ENCODE results near the gene PICALM. TPM values are rescaled to one million over a fixed set of nuclear protein-coding genes. Genes with fewer than 3 reads are reported as not detected.
"Not testable (repeated sequence)": the region's sequence is repeated elsewhere in the genome, so short reads cannot be mapped to it uniquely, and the experiment has no call there.

PICALM gene
- total and polyA plus RNA-seq, 9 donors: 103 to 274 (median 206) TPM

- Histone ChIP-seq H3K4me1 (ENCODE audit: insufficient read depth) (peaks cover 15% of the 10 kb centered on the region), H3K27me3 (no peaks in the 10 kb centered on the region), H3K9me3 (no peaks in the 10 kb centered on the region), H3K4me3 (no peak overlapping the region), H3K27ac (peak overlapping the region in 1 of 2 donors; percentile 31), H3K36me3 (no peaks in the 10 kb centered on the region)
- DNase-seq: no peak
- WGBS, 3 donors: 55 to 71% (median 61%) methylated on average over 3 of the region's 3 CpGs
- TF ChIP-seq EP300 (IDR thresholded peaks at IDR 0.05): no peak
- TF ChIP-seq CTCF (IDR thresholded peaks at IDR 0.05): no peak
- TF ChIP-seq POLR2A (IDR thresholded peaks at IDR 0.05): no peak
- intact Hi-C loops (cut with DNase I): no loop called here
Observed at GRCh38 chr11:85960678-85961077, 108.2 kb downstream of the PICALM start.

GRCh38 chr11:85955531-85955930 is 113.4 kb downstream of the PICALM start:
- H3K27me3 ChIP-seq: no peaks in the 10 kb centered on the region
- no peaks in the 10 kb centered on the region for H3K9me3 ChIP-seq
- intact Hi-C loops (cut with DNase I): no loop called here
- peaks cover 31% of the 10 kb centered on the region for H3K4me1 ChIP-seq (ENCODE audit: insufficient read depth)
- no peaks in the 10 kb centered on the region for H3K36me3 ChIP-seq
- no peak overlapping the region for H3K4me3 ChIP-seq
- H3K27ac ChIP-seq: peak overlapping the region; percentile 53 to 82
- 4 to 9% (median 8%) methylated on average over 1 of the region's 1 CpG for WGBS, 3 donors
- no peak for TF ChIP-seq EP300 (IDR thresholded peaks at IDR 0.05)
- TF ChIP-seq CTCF (IDR thresholded peaks at IDR 0.05): no peak
- TF ChIP-seq POLR2A (IDR thresholded peaks at IDR 0.05): no peak
- DNase-seq: peak in 2 of 5 donors; percentile 45 to 52

GRCh38 chr11:85953491-85954143 is 115.3 kb downstream of the PICALM start:
- Histone ChIP-seq H3K27me3 (no peaks in the 10 kb centered on the region), H3K4me1 (ENCODE audit: insufficient read depth) (peaks cover 30% of the 10 kb centered on the region), H3K9me3 (no peaks in the 10 kb centered on the region), H3K4me3 (no peak overlapping the region), H3K27ac (peak overlapping the region; percentile 4 to 82), H3K36me3 (no peaks in the 10 kb centered on the region)
- TF ChIP-seq CTCF (IDR thresholded peaks at IDR 0.05) (no peak), EP300 (IDR thresholded peaks at IDR 0.05) (no peak), POLR2A (IDR thresholded peaks at IDR 0.05) (no peak)
- 4 to 29% (median 5%) methylated on average over 2 of the region's 2 CpGs for WGBS, 3 donors
- intact Hi-C loops (cut with DNase I): no loop called here
- DNase-seq: peak in 2 of 5 donors; percentile 55 to 70

- WGBS, 3 donors: 86 to 92% (median 90%) methylated on average over 7 of the region's 7 CpGs
Observed at GRCh38 chr11:85952108-85952485, 116.8 kb downstream of the PICALM start.

GRCh38 chr11:85951428-85952107 is 117.3 kb downstream of the PICALM start:
- H3K27me3 ChIP-seq: no peaks in the 10 kb centered on the region
- peak overlapping the region in 1 of 2 donors; percentile 32 for H3K27ac ChIP-seq
- TF ChIP-seq CTCF (IDR thresholded peaks at IDR 0.05) (no peak), EP300 (IDR thresholded peaks at IDR 0.05) (no peak), POLR2A (IDR thresholded peaks at IDR 0.05) (no peak)
- H3K4me1 ChIP-seq (ENCODE audit: insufficient read depth): peaks cover 34% of the 10 kb centered on the region
- no peaks in the 10 kb centered on the region for H3K9me3 ChIP-seq
- no peak for DNase-seq
- no peak overlapping the region for H3K4me3 ChIP-seq
- intact Hi-C loops (cut with DNase I): no loop called here
- WGBS, 3 donors: 94 to 95% (median 94%) methylated on average over 3 of the region's 3 CpGs
- H3K36me3 ChIP-seq: no peaks in the 10 kb centered on the region

More at GRCh38 chr11:85952108-85952485, 116.8 kb downstream of the PICALM start:
- H3K27ac ChIP-seq; DNase-seq; H3K4me3 ChIP-seq; H3K9me3 ChIP-seq; intact Hi-C loops (cut with DNase I); H3K36me3 ChIP-seq; H3K27me3 ChIP-seq: not testable (repeated sequence)
- peaks cover 35% of the 10 kb centered on the region for H3K4me1 ChIP-seq (ENCODE audit: insufficient read depth)
